ENCODE data around the gene MED13. TPM values are rescaled to one million over a fixed set of nuclear protein-coding genes. Genes with fewer than 3 reads are reported as not detected.

The MED13 gene
- total and polyA plus RNA-seq, 4 donors: 6.6 to 64.0 (median 26.0) TPM

DNA sequence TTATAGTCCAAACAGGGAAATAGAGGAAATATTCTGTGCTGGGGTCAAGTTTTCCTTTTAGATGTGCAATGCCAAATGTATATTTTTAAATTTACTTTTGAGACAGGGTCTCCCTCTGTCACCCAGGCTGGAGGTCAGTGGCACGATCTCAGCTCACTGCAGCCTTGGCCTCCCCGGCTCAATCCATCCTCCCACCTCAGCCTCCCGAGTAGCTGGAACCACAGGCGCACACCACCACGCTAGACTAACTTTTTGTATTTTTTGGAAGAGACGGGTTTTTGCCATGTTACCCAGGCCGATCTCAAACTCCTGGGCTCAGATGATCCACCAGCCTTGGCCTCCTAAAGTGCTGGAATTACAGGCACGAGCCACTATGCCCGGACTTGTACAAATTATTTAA is 25.8 kb upstream of the MED13 start:
- no peak for DNase-seq (ENCODE audit: low spot score)
- peaks cover 9 to 70% (median 54%) of the 10 kb centered on the region in 4 donors for H3K4me1 ChIP-seq (ENCODE audit: control insufficient read depth in 4 of 4, insufficient read depth in 4 of 4, low read length in 3 of 4)

More for the DNA sequence above, 25.8 kb upstream of the MED13 start:
- H3K27ac ChIP-seq (ENCODE audit: low read depth in 1 of 2, low read length in 2 of 2): peak overlapping the region; percentile 28 to 42
- no peaks in the 10 kb centered on the region for H3K9me3 ChIP-seq (ENCODE audit: control insufficient read depth in 4 of 4, low read length in 3 of 4)
- no peak for TF ChIP-seq JUND (IDR thresholded peaks at IDR 0.05)
- TF ChIP-seq TAF1 (conservative IDR thresholded peaks at IDR 0.05): no peak
- TF ChIP-seq FOXA2 (IDR thresholded peaks at IDR 0.05): no peak
- no peak for TF ChIP-seq ATF3 (IDR thresholded peaks at IDR 0.05)
- TF ChIP-seq HNF4A (conservative IDR thresholded peaks at IDR 0.05): no peak
- TF ChIP-seq RXRA (IDR thresholded peaks at IDR 0.05): no peak
- no peak for TF ChIP-seq HNF4G (IDR thresholded peaks at IDR 0.05)
- TF ChIP-seq ZBTB33 (IDR thresholded peaks at IDR 0.05): no peak
- TF ChIP-seq EGR1 (IDR thresholded peaks at IDR 0.05; ENCODE audit: low read depth in 2 of 2): no peak
- TF ChIP-seq RAD21 (IDR thresholded peaks at IDR 0.05): no peak
- TF ChIP-seq, protein P1, sequence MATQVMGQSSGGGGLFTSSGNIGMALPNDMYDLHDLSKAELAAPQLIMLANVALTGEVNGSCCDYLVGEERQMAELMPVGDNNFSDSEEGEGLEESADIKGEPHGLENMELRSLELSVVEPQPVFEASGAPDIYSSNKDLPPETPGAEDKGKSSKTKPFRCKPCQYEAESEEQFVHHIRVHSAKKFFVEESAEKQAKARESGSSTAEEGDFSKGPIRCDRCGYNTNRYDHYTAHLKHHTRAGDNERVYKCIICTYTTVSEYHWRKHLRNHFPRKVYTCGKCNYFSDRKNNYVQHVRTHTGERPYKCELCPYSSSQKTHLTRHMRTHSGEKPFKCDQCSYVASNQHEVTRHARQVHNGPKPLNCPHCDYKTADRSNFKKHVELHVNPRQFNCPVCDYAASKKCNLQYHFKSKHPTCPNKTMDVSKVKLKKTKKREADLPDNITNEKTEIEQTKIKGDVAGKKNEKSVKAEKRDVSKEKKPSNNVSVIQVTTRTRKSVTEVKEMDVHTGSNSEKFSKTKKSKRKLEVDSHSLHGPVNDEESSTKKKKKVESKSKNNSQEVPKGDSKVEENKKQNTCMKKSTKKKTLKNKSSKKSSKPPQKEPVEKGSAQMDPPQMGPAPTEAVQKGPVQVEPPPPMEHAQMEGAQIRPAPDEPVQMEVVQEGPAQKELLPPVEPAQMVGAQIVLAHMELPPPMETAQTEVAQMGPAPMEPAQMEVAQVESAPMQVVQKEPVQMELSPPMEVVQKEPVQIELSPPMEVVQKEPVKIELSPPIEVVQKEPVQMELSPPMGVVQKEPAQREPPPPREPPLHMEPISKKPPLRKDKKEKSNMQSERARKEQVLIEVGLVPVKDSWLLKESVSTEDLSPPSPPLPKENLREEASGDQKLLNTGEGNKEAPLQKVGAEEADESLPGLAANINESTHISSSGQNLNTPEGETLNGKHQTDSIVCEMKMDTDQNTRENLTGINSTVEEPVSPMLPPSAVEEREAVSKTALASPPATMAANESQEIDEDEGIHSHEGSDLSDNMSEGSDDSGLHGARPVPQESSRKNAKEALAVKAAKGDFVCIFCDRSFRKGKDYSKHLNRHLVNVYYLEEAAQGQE (IDR thresholded peaks at IDR 0.05): no peak
- TF ChIP-seq, protein P2, sequence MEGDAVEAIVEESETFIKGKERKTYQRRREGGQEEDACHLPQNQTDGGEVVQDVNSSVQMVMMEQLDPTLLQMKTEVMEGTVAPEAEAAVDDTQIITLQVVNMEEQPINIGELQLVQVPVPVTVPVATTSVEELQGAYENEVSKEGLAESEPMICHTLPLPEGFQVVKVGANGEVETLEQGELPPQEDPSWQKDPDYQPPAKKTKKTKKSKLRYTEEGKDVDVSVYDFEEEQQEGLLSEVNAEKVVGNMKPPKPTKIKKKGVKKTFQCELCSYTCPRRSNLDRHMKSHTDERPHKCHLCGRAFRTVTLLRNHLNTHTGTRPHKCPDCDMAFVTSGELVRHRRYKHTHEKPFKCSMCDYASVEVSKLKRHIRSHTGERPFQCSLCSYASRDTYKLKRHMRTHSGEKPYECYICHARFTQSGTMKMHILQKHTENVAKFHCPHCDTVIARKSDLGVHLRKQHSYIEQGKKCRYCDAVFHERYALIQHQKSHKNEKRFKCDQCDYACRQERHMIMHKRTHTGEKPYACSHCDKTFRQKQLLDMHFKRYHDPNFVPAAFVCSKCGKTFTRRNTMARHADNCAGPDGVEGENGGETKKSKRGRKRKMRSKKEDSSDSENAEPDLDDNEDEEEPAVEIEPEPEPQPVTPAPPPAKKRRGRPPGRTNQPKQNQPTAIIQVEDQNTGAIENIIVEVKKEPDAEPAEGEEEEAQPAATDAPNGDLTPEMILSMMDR (IDR thresholded peaks at IDR 0.05; ENCODE audit: low read depth, low read length, missing input control): no peak
- TF ChIP-seq GABPA (IDR thresholded peaks at IDR 0.05 in 1 of 2, conservative IDR thresholded peaks at IDR 0.05 in 1 of 2): no peak
- no peak for TF ChIP-seq NR2F2 (IDR thresholded peaks at IDR 0.05)
- H3K36me3 ChIP-seq (ENCODE audit: control insufficient read depth in 4 of 4, insufficient read depth in 3 of 4, low read depth in 1 of 4, low read length in 3 of 4): no peaks in the 10 kb centered on the region
- WGBS: 75% methylated on average over 9 of the region's 9 CpGs
- H3K4me3 ChIP-seq (ENCODE audit: low read depth in 1 of 3, low read length in 3 of 3): no peak overlapping the region
- no peaks in the 10 kb centered on the region for H3K27me3 ChIP-seq (ENCODE audit: control insufficient read depth in 4 of 4, insufficient read depth in 4 of 4, low read length in 3 of 4)
- H3K9ac ChIP-seq (ENCODE audit: low read depth in 1 of 2, low read length in 2 of 2): no peak overlapping the region

Measured in liver (tissue), 9 donors.